SU-DHL-6 (cell line): ENCODE data around the gene SLC22A1.

Experiments used
- H2AFZ ChIP-seq: fragments of 200-600 bp; sonication (generic); 2 replicates; pipeline ENCODE4 v1.6.1; 2014; ENCODE audit warnings: low read depth, mild to moderate bottlenecking, moderate library complexity, mixed read lengths, antibody characterized with exemption, low read length; ENCODE audit not compliant: severe bottlenecking
- H3F3A ChIP-seq: fragments of 200-600 bp; shearing (Covaris generic); 2 replicates; pipeline ENCODE4 v1.6.0; 2016; ENCODE audit warnings: antibody characterized with exemption, mild to moderate bottlenecking; ENCODE audit not compliant: insufficient read depth
- H3K27ac ChIP-seq: fragments of 200-600 bp; sonication (generic); 2 replicates; pipeline ENCODE4 v1.5.1; 2016; ENCODE audit warnings: low read depth, mild to moderate bottlenecking, low read length, moderate library complexity, mixed read lengths
- H3K27me3 ChIP-seq: fragments of 200-600 bp; sonication (generic), shearing (Covaris generic); 2 replicates; pipeline ENCODE4 v1.6.0; 2014; ENCODE audit warnings: mild to moderate bottlenecking, low read length
- H3K36me3 ChIP-seq: fragments of 200-600 bp; sonication (generic); 2 replicates; pipeline ENCODE4 v1.6.1; 2014; ENCODE audit warnings: mild to moderate bottlenecking, low read length, mixed read lengths
- H3K4me2 ChIP-seq: fragments of 300-600, 200-600 bp; shearing (Covaris generic), sonication (generic); 2 replicates; pipeline ENCODE4 v1.6.0; 2014; ENCODE audit warnings: low read length, low read depth, mild to moderate bottlenecking; ENCODE audit not compliant: poor library complexity, severe bottlenecking
- H3K4me3 ChIP-seq: fragments of 200-600 bp; sonication (generic); 2 replicates; pipeline ENCODE4 v1.5.1; 2014; ENCODE audit warnings: antibody characterized with exemption, low read length, mild to moderate bottlenecking, mixed read lengths; ENCODE audit not compliant: insufficient read depth, poor library complexity, severe bottlenecking
- H3K79me2 ChIP-seq: fragments of 200-600 bp; sonication (generic); 2 replicates; pipeline ENCODE4 v1.6.1; 2014; ENCODE audit warnings: mild to moderate bottlenecking, low read length, moderate library complexity; ENCODE audit not compliant: insufficient read depth
- H3K9ac ChIP-seq: fragments of 200-600 bp; sonication (generic); 2 replicates; pipeline ENCODE4 v1.7.0; 2014; ENCODE audit warnings: mild to moderate bottlenecking, low read length
- H3K9me2 ChIP-seq: fragments of 200-600 bp; sonication (generic); replicated peaks from 2 replicates; pipeline ENCODE4 v1.6.1; 2014; ENCODE audit warnings: low read length; ENCODE audit not compliant: insufficient read depth
- H3K9me3 ChIP-seq: fragments of 200-600 bp; sonication (generic); 2 replicates; pipeline ENCODE4 v1.6.1; 2014; ENCODE audit warnings: low read length, mixed read lengths; ENCODE audit not compliant: insufficient read depth
- H4K20me1 ChIP-seq: fragments of 200-600 bp; sonication (generic); 2 replicates; pipeline ENCODE4 v1.6.1; 2014; ENCODE audit warnings: low read depth, mild to moderate bottlenecking, antibody characterized with exemption, low read length, moderate library complexity, mixed read lengths
- CTCF ChIP-seq: fragments of 200-600 bp; sonication (generic); IDR thresholded peaks from one replicate; pipeline ENCODE4 v1.5.1; 2017; ENCODE audit warnings: antibody characterized with exemption, mild to moderate bottlenecking, low read length, moderate library complexity; ENCODE audit not compliant: insufficient read depth, poor library complexity, severe bottlenecking
- EZH2phosphoT487 ChIP-seq: fragments of 200-600 bp; sonication (generic), shearing (Covaris generic); conservative IDR thresholded peaks from 2 replicates; pipeline ENCODE4 v1.6.1; 2018; ENCODE audit warnings: mild to moderate bottlenecking, antibody characterized with exemption, low read length, moderate library complexity, mixed read lengths

Gene SLC22A1

GRCh38 chr6:160077526-160077925 lies 44.1 kb upstream of the SLC22A1 start:
- Histone ChIP-seq H3K79me2 (no peaks in the 10 kb centered on the region), H3K9me2 (no peaks in the 10 kb centered on the region), H3K27ac (no peak overlapping the region), H3K9me3 (no peaks in the 10 kb centered on the region), H3F3A (no peaks in the 10 kb centered on the region), H4K20me1 (no peaks in the 10 kb centered on the region), H3K9ac (no peak overlapping the region), H3K36me3 (no peaks in the 10 kb centered on the region), H3K4me2 (no peak overlapping the region), H3K27me3 (no peaks in the 10 kb centered on the region), H2AFZ (no peak overlapping the region), H3K4me3 (no peak overlapping the region)
- TF ChIP-seq CTCF (no peak), EZH2phosphoT487 (no peak)

GRCh38 chr6:160078883-160079685 lies 42.5 kb upstream of the SLC22A1 start:
- Histone ChIP-seq H3K27me3 (no peaks in the 10 kb centered on the region), H2AFZ (no peak overlapping the region), H3K9me2 (no peaks in the 10 kb centered on the region), H3K36me3 (no peaks in the 10 kb centered on the region), H3K79me2 (no peaks in the 10 kb centered on the region), H3F3A (no peaks in the 10 kb centered on the region), H4K20me1 (no peaks in the 10 kb centered on the region), H3K4me3 (no peak overlapping the region), H3K4me2 (no peak overlapping the region), H3K27ac (no peak overlapping the region), H3K9ac (no peak overlapping the region), H3K9me3 (no peaks in the 10 kb centered on the region)
- no peak for TF ChIP-seq CTCF
- no peak for TF ChIP-seq EZH2phosphoT487

GRCh38 chr6:160079686-160080043 lies 42.0 kb upstream of the SLC22A1 start:
- H3K9me3 ChIP-seq: no peaks in the 10 kb centered on the region
- H3K27ac ChIP-seq: no peak overlapping the region
- H3K9me2 ChIP-seq: no peaks in the 10 kb centered on the region
- H3K36me3 ChIP-seq: no peaks in the 10 kb centered on the region
- no peak overlapping the region for H2AFZ ChIP-seq
- TF ChIP-seq CTCF: no peak
- TF ChIP-seq EZH2phosphoT487: no peak
- no peaks in the 10 kb centered on the region for H3F3A ChIP-seq
- H3K27me3 ChIP-seq: no peaks in the 10 kb centered on the region
- H4K20me1 ChIP-seq: no peaks in the 10 kb centered on the region
- H3K79me2 ChIP-seq: no peaks in the 10 kb centered on the region
- H3K9ac ChIP-seq: no peak overlapping the region
- no peak overlapping the region for H3K4me2 ChIP-seq
- H3K4me3 ChIP-seq: no peak overlapping the region
